GM12891 (cell line): ENCODE measurements around the gene LGALS12.

ENCODE experiments used
- DNase-seq: peaks from one replicate; pipeline ENCODE4 v3.0.0; 2011; ENCODE audit warnings: low spot score; ENCODE audit not compliant: insufficient read length
- FAIRE-seq: peaks from 2 replicates; lab custom pipeline; 2011; peaks lifted over from hg19 to GRCh38; lab: Jason Lieb, UNC
- PAX5 ChIP-seq: IDR thresholded peaks from 2 replicates; pipeline ENCODE4 v1.6.1; 2011; ENCODE audit warnings: low read length, moderate library complexity, mild to moderate bottlenecking; ENCODE audit not compliant: insufficient read depth, severe bottlenecking
- POLR2A ChIP-seq: IDR thresholded peaks from 2 replicates; pipeline ENCODE4 v1.6.1; 2011; ENCODE audit warnings: low read depth, low read length, control low read depth
- POLR2AphosphoS5 ChIP-seq: IDR thresholded peaks from 2 replicates; pipeline ENCODE4 v1.6.1; 2011; ENCODE audit warnings: low read depth, low read length, control low read depth
- POU2F2 ChIP-seq: IDR thresholded peaks from 2 replicates; pipeline ENCODE4 v1.6.1; 2011; ENCODE audit warnings: low read depth, mild to moderate bottlenecking, control low read depth, low read length, moderate library complexity
- SPI1 ChIP-seq: IDR thresholded peaks from 2 replicates; pipeline ENCODE4 v1.6.1; 2011; ENCODE audit warnings: low read depth, low read length, control low read depth
- TAF1 ChIP-seq: IDR thresholded peaks from 2 replicates; pipeline ENCODE4 v1.6.1; 2011; ENCODE audit warnings: low read depth, low read length, control low read depth

Gene LGALS12

DNA sequence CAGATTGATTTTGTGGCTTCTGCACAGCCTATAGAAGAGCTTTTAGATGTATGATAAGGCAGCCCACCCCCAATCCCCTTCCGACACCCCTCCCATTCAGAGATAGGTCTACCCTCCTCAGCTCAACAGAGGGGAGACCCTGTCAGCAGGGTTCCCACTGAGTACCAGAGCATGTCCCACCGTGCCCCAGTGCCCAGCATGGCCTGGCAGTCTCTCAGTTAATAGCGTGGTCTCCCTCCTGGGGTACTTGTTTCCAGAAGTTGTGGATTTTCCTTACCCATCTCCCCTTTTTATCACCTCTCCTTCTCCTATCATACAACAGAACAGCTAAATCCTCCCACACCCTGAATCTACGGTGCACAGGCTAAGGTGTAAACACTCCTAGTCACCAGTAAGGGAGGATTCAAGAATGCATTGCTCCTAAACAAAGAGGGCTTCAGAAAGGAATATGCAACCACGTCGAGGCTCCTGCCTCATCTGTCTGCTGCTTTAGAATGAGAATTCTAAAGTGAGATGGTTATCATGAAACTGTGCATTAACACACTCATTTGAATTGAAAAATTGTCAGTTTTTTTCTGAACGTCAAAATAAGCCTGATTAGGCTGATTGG lies 50.6 kb downstream of the LGALS12 start:
- DNase-seq = no peak
- no peak for TF ChIP-seq SPI1
- TF ChIP-seq TAF1 = no peak
- no peak for TF ChIP-seq POLR2A
- TF ChIP-seq POU2F2 = no peak
- TF ChIP-seq PAX5 = no peak
- TF ChIP-seq POLR2AphosphoS5 = no peak
- FAIRE-seq = no peak

DNA sequence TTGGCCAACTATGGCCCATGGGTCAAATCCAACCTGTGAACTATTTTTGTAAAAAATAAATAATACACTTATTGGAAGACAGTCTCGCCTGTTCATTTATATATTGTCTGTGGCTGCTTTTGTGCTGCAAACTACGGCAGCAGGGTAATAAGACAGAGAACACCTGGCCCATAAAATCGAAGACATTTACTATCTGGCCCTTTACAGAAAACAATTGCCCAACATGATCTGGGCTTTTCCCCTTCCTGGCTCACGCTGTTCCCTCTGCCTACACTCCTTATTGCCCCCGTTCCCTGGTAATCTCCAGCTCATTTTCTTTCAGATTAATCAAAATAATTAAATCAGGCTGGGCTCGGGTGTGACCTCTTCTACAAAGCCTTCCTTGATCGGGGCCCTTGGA lies 51.7 kb downstream of the LGALS12 start:
- FAIRE-seq (no peak), DNase-seq (no peak)
- TF ChIP-seq POLR2AphosphoS5 = no peak
- TF ChIP-seq POU2F2 = no peak
- TF ChIP-seq PAX5 = no peak
- TF ChIP-seq POLR2A = no peak
- TF ChIP-seq SPI1 = no peak
- no peak for TF ChIP-seq TAF1

DNA sequence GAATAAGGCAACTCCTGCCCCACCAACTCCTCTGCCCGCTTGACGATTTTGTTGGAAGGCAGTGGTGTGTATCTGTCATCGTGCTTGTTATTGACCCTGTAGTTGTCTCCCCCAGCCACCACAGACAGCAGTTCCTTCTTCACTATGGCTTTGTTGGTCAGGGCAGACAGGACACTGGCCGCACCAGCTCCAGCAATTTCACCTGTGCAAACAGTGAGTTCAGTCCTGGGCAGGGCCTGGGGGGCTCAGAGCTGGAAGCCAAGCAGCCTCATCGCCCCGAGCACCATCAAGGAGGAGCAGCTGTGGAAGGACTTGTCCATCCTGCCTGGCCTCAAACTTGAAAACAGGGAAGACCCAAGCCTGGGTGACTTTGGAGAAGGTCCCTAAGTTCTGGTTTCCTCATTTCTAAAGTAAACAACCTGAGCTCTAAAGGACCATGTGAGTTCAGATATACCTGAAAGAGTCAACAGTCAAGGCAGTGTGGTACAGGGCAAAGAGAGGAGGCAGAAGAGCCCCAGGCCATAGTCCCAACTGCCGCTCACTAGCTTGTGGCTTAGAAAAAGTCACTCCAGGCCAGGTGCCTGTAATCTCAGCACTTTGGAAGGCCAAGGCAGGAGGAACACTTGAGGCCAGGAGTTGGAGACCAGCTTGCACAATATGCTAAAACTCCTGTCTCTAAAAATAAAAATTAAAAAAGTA lies 52.7 kb downstream of the LGALS12 start:
- no peak for TF ChIP-seq PAX5
- no peak for TF ChIP-seq POLR2A
- no peak for TF ChIP-seq TAF1
- DNase-seq = no peak
- no peak for FAIRE-seq

DNA sequence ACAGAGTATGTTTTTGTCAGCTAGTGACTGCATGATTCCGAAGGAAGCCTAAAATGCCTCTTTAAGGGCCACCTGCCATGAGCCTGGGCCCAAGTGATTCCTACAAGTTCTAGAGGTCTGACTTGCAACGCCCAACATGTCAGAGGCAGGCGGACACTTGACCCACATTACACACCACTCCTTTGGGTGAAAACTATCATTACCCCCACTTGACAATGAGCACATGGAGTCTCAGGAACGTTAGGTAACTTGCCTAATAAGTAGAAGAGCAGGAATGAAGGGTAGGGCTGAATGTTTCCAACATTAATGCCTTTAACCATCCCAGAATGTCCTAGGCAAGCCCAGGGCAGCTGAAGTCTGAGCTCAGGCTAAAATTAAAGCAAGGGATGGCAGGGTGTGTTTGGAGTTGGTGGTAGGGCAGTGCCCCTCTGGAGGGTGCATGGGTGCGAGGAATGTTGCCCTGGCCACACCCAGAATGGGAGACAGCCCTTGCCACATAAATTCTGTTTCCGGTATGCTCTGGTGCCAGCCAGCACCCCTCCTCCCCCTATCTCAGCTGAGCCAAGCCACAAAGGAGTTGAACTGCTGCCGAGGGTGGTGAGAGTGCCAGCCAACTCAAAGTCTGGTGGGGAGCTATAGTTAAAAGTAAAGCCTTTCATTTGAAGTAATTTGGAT lies 54.8 kb downstream of the LGALS12 start:
- no peak for DNase-seq
- no peak for TF ChIP-seq POU2F2
- TF ChIP-seq SPI1 = no peak
- TF ChIP-seq POLR2AphosphoS5 = no peak
- TF ChIP-seq PAX5 = no peak
- no peak for TF ChIP-seq TAF1
- TF ChIP-seq POLR2A = no peak
- FAIRE-seq = no peak

- FAIRE-seq (no peak), DNase-seq (no peak)
- no peak for TF ChIP-seq POLR2AphosphoS5
- TF ChIP-seq SPI1 = no peak
- TF ChIP-seq PAX5 = no peak
- TF ChIP-seq POLR2A = no peak
Measured at GRCh38 chr11:63563201-63564055, 57.5 kb downstream of the LGALS12 start, which contains the start of gene PLAAT2. PLAAT2 (minus strand) TSS chr11:63563379; CDS start chr11:63563324, 55 bp downstream.

DNA sequence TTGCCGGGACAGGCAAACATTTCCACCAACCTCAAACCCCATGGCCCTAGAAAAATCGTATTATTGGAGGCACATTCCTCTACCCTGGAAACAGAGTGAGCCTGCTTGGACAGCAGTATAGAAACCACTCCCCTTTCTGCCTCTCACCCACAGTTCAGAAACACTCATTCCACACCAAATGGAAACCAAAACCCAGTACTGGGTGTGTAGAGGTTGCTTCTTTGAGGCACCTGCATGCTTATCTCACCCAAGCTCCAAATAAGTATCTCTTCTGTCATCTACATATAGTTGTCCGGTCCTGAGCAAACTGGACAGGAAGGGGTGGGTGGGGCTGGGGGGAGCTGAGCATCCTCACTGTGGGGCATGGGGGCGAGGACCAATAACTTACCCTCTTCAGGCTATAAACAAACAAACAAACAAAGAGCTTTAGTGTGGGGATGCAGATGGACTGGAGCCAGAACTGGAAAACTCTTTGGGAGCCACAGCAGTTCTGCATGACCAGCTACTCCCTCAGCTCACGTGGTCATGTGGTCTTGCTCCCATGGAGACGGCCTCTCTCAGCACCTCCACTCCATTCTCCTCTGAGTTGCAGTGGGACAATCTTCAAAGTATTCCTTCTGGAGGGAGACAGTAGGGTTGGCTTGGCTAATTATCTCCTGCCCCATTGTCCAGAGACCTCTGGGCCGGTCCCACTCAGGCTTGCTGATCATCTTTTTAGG lies 58.3 kb downstream of the LGALS12 start:
- FAIRE-seq (peak; percentile 86), DNase-seq (peak; percentile 43)
- no peak for TF ChIP-seq SPI1
- TF ChIP-seq POU2F2 = no peak

- no peak for DNase-seq
- no peak for FAIRE-seq
- TF ChIP-seq POLR2A (no peak), SPI1 (peak; percentile 68), POU2F2 (no peak)
Measured at GRCh38 chr11:63564784-63565350, 59.0 kb downstream of the LGALS12 start.
